NCI-H1105 (cell line): ENCODE results near the gene RANBP9.

ENCODE experiments used
- DNase-seq: peaks from one replicate; lab custom pipeline; 2025; lab: John Stamatoyannopoulos, UW

RANBP9 gene

DNA sequence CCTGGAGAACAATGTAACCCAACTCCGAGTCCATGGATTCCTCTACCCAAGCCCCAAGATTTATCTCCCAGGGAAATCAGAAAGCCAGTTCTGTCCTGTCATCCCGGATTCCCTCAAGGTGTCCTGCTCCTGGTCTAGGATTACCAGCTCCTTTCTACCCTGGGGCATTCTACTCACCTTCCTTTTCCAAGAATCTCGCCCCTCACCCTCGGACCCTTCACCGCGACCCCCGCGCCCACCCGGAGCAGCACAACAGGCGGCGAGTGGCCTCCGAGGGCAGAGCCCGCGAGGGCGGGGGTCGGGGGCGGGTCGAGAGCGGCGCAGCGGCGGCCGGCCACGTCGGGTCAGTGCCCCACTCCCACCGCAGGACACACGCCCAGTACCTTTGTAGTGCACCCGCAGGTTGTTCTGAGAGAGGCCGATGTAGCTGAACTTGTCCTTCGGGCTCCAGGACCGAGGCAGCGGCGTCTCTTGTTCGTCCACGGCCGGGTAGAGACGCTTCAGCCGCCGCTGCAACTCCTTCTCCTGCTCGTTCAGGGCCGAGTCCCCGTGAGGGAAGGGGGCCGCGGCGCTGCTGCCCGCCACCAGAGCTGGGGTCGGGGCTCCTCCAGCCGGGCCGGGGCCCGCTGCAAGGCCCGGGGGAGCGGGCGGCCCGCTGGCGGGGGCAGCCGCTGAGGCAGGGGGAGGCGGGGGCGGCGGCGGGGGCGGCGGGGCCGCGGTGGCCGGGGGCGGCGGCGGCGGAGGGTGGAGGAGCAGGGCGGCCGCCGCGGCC, 897 bp downstream of the RANBP9 start:
- DNase-seq, result peak; percentile 19

DNA sequence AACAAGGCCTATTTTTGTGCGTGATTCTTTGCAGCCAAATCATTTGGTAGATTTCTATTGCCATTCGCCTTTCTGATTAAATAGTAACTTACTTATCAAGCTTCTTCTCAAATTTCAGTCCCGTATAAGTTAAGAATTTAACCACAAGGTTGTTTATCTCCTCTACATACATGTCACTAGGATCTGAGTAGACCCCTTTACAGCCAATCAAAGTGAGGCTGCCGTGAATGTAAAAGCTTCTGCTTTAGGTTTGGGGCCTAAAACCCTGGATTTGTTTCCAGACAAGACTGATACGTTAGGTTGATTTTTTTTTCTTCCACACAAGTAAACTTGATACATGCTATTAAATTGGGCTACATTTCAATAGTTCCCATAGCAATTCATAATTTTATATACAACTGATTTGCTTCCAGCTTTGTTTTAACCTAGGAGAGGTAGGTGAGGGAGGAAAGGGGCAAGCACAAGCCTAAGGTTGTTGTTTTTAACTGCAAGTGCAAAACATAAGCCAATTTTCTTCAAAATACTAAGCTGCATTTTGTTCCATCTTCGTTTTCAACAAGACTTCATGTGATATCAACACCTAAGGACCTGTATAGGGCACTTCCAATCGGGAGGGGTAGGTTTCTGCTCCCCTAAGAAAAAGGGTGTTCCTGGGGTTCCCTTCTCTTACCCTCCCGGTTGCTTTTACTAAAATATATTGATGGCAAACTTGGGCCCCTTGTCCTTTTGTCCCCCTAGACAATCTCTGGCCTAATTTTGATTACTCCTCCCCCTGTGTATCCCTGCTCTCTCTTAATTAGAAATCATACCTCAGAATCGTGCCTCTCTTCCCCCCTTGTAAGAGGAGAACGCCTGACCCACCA, 1.7 kb downstream of the RANBP9 start:
- DNase-seq, result no peak

DNA sequence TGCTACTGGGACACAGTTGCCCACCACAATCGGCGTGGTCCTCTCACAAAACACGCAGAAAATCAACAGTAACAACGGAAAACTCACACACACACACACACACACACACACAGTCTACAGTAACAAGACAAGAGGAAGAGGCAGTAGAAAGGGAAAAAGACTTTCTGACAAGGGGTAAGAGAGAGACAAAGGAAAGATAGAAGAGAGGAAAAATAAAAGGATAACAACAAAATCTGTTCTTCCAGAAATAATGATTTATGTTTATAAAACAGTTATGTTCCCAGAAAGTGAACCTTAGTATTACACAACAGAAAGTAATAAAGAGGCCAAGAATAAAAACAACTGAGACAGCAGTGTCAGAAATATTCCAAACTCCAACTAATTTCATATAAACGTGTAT, 2.9 kb downstream of the RANBP9 start:
- no peak for DNase-seq

- no peak for DNase-seq
Observed at GRCh38 chr6:13703496-13703895, 8.1 kb downstream of the RANBP9 start.

DNA sequence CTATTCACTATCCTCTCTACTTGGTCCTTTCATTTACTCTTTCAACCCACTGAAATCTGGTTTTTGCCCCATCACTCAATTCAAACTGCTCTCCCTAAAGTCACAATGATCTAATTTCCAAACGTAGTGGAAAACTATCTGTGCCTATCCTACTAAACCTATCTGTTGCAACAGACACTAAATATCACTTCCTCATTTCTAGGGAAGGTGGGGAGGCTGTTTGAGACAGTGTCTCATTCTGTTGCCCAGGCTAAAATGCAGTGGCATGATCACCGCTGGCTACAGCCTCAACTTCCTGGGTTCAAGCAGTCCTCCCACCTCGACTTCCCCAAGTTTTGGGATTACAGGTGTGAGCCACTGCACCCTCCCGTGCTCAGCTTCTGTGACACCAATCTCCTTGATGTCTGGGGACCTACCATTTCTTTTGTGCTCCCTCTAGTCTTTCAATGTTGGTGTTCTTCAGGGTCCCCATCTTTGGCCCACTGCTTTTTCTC, 8.8 kb downstream of the RANBP9 start:
- DNase-seq, result no peak

- DNase-seq, result no peak
Observed at GRCh38 chr6:13700232-13700631, 11.4 kb downstream of the RANBP9 start.

DNA sequence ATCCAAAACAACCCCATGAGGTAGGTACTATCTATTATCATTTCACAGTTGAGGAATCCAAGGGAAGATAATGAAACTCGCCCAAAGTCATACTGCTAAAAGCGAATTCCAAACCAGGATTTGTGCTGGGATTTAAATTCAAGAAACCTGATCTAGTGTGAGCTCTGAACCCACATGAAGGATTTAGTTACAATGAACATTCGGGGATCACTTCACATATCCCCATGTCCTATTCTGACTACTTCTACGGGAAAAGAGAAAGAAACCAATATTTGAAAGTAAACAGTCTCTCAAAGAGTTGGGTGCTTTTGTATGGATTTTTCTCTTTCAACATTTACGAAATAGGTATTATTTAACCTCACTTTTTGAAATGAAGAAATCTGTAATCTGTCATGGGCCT, 12.9 kb downstream of the RANBP9 start:
- DNase-seq, result no peak

GRCh38 chr6:13697857-13698256, 13.8 kb downstream of the RANBP9 start:
- no peak for DNase-seq

DNA sequence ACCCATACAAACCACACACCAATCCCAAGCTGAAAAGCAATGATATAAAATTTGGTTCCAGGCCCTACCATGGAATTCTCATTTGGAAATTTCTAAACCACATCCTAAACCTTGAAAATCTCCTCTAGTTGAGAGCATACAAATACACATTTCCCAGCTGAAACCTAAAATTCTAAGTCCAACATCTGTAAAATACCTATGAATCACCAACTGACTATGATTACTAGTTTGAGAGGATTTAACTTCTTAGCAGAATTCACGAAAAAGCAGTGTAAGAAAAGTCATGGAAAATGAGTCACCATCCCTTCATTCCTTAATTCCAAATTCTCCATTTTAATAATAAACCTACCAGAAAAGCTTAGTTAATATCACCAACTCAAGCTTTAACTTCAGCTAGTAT, 15.4 kb downstream of the RANBP9 start:
- no peak for DNase-seq

GRCh38 chr6:13695252-13695651, 16.4 kb downstream of the RANBP9 start:
- no peak for DNase-seq

GRCh38 chr6:13694562-13694961, 17.1 kb downstream of the RANBP9 start:
- no peak for DNase-seq

DNA sequence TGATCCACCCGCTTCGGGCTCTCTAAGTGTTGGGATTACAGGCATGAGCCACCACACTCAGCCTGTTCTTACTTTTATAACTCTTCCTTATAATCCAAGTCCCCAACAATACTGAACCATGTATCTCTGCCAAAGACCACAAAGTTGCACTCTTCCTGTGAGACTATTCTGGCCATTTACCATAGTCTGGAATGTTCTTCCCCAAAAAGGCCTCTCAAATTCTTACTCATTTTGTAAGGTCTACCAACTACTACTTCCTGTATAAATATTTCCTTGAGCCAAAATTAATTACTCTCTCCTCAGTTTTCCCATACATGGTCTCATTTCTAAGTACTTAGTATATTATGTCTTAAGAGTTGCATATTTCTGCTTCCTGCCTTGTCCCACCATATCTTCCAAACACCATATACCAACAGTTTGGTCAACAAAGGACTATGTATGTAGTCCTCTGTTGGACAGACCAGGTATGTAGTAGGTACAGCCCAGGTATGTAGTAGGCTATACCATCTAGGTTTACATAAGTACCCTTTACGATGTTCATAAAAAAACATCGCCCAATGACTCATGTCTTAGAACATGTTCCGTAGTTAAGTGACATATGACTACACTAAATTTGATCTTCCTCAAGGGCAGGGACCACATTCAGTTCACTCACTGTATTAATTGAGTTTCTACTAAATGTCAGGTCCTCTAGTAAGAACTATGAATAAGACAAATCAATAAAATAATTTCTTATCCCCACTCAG, 22.0 kb downstream of the RANBP9 start:
- DNase-seq, result no peak

DNA sequence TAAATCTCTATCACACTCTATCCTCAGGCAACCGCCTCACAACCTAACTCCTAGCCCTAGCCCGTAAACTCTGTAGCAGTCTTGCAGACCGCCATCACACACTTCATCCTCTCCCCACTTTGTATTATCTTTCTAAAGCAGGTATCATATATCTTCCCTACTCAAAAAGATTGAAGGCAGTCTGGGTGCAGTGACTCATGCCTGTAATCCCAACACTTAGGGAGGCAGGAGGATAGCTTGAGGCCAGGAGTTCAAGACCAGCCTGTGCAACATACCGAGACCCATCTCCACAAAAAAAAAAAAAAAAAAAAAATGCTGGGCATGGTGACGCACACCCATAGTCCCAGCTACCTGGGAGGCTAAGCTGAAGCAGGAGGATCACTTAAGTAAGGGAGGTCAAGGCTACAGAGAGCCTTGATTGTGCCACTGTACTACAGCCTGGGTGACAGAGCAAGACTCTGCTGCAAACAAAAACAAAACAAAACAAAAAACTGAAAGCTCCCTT, 22.9 kb downstream of the RANBP9 start:
- no peak for DNase-seq

GRCh38 chr6:13687917-13688351, 23.7 kb downstream of the RANBP9 start:
- no peak for DNase-seq

DNA sequence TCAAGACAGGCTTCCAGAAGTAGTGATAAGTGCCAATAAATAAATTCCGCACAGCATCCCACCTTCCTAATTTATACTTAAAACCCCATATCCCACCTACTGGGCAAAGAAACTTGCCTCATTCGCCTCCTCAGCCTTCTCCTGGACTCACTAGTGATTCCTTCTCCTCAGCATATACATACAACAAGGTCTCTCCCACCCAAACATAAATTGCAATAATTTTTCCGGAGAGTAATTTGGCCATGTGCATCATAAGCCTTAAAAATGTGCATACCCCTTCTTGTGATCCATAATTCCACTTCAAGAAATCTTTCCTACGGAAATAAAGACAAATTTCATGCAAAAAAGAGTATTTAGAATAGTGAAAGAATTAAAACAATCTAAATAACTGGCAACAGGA, 26.8 kb downstream of the RANBP9 start:
- no peak for DNase-seq

DNA sequence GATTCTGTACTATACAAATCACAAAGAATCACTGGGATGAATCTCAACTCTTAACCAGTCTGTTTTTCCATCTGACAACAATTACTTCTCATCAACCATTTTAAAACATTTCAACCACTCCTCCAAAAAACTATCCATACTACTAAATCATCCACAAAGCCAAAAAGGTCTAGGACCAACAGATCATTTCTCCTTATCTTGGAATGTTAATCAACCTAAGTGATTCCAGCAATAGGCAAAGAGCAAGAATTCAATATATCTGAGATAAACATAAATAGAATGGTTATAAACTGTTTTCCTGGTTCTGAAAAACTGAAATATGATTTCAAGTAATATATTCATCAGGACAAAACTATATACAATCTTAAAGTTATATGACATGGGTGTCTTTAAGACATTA, 28.6 kb downstream of the RANBP9 start:
- no peak for DNase-seq

DNA sequence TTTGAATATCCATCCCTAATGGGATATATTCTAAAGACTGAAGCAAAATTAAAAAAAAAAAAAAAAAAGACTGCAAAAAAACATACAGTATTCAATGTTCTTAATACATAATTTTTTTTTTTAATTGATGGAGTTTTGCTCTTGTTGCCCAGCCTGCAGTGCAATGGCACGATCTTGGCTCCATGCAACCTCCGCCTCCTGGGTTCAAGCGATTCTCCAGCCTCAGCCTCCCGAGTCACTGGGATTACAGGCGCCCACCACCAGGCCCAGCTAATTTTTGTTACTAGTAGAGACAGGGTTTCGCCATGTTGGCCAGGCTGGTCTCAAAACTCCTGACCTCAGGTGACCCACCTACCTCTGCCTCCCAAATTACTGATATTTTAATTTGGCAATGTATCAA, 29.3 kb downstream of the RANBP9 start:
- DNase-seq, result no peak

- no peak for DNase-seq
Observed at GRCh38 chr6:13681305-13682061, 30.2 kb downstream of the RANBP9 start.

DNA sequence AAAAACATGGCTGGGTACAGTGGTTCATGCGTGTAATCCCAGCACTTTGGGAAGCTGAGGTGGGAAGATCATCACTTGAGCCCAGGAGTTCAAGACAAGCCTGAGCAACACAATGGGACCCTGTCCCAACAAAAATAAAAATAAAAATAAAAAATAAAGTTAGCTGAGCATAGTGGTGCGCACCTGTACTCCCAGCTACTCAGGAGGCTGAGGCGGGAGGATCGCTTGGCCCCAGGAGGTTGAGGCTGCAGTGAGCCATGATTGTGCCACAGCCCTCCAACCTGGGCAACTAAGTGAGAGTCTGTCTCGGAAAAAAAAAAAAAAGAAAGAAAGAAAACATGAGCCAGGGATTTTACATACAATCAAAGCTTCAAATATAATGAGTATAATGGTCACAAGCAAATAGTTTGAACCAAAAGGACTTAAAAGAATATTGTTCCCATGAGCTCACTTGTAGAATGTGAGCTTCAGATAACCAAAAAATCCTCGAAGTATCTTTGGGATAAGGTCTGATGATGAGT, 31.1 kb downstream of the RANBP9 start:
- no peak for DNase-seq

DNA sequence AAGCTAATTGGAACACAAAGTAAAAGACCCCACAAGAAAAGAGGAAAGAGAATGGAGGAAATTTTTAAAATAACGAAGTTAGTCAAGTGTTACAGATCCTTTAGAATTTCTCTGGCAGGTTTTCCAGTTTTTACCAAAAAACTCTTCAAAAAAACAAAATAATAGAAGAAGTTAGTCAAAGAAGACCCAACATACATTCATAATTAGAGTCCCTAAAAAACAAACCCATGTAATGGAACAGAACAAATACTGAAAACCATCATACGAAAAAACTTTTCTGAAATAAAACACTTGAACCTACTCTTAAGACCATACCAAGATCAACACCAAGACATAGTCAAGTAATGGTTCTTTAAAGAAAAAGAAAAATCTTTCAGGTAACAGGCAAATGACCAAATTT, 31.6 kb downstream of the RANBP9 start:
- no peak for DNase-seq
